ENCODE data around the gene PAFAH1B2.

- TF ChIP-seq CTCF (IDR thresholded peaks at IDR 0.05 in 2 of 3, conservative IDR thresholded peaks at IDR 0.05 in 1 of 3; ENCODE audit: borderline replicate concordance in 1 of 3, insufficient read depth in 1 of 3, low read depth in 2 of 3, low read length in 2 of 3) (no peak), POLR2AphosphoS5 (IDR thresholded peaks at IDR 0.05; ENCODE audit: low read depth, low read length) (no peak)
Observed at GRCh38 chr11:117154468-117154867, 10.4 kb downstream of the PAFAH1B2 start.

Measured in HCT116 (cell line).